ENCODE measurements around the gene MSANTD3.

Gene MSANTD3

GRCh38 chr9:100468041-100468440 lies 41.1 kb downstream of the MSANTD3 start:
- TF ChIP-seq TAF1 (IDR thresholded peaks at IDR 0.05; ENCODE audit: borderline replicate concordance, insufficient read depth, low read length) = no peak
- TF ChIP-seq POLR2AphosphoS5 (IDR thresholded peaks at IDR 0.05; ENCODE audit: low read depth, low read length) = no peak
- TF ChIP-seq FOXP2 (optimal IDR thresholded peaks at IDR 0.05; ENCODE audit: borderline replicate concordance, extremely low read depth, extremely low read length, insufficient read depth) = no peak
- no peak for TF ChIP-seq SIN3A (IDR thresholded peaks at IDR 0.05; ENCODE audit: borderline replicate concordance, insufficient read depth, low read length)
- no peak for TF ChIP-seq REST (IDR thresholded peaks at IDR 0.05; ENCODE audit: insufficient read depth in 1 of 2, low read depth in 2 of 2, low read length in 2 of 2)

GRCh38 chr9:100472268-100472667 lies 45.3 kb downstream of the MSANTD3 start:
- no peak for TF ChIP-seq REST (IDR thresholded peaks at IDR 0.05; ENCODE audit: insufficient read depth in 1 of 2, low read depth in 2 of 2, low read length in 2 of 2)
- no peak for TF ChIP-seq SIN3A (IDR thresholded peaks at IDR 0.05; ENCODE audit: borderline replicate concordance, insufficient read depth, low read length)
- TF ChIP-seq TAF1 (IDR thresholded peaks at IDR 0.05; ENCODE audit: borderline replicate concordance, insufficient read depth, low read length) = no peak
- no peak for TF ChIP-seq POLR2AphosphoS5 (IDR thresholded peaks at IDR 0.05; ENCODE audit: low read depth, low read length)
- no peak for TF ChIP-seq FOXP2 (optimal IDR thresholded peaks at IDR 0.05; ENCODE audit: borderline replicate concordance, extremely low read depth, extremely low read length, insufficient read depth)

DNA sequence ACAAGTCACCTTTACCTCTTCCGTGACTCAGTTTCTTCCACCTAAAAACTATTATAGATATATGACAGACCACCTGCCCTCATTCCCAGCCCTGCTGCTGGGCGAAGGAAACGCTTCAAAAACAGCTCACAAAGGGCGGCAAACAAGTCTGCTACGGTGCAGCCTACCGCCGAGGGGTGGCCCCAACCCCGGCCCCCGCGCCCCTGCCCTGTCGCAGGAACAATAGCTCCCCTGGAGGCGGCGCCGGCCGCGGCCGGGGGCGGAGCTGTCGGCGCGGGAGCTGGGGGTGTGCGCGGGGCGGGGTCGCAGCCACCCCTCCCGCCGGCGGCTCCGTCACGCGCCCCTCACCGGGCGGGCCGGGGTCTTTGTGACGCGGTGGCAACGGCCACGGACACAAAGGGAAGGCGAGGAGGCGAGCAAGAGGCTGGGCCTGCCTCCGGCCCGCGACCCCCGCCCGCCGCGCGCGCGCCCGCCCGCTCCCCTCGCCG lies 45.9 kb downstream of the MSANTD3 start, which contains the start of gene TMEFF1:
Gene TMEFF1 (plus strand): TSS at position 362 of the 488 bp plus-strand sequence. CDS start 396 bp downstream, outside the sequence.
- no peak for TF ChIP-seq FOXP2 (optimal IDR thresholded peaks at IDR 0.05; ENCODE audit: borderline replicate concordance, extremely low read depth, extremely low read length, insufficient read depth)
- TF ChIP-seq POLR2AphosphoS5 (IDR thresholded peaks at IDR 0.05; ENCODE audit: low read depth, low read length) = no peak
- no peak for TF ChIP-seq TAF1 (IDR thresholded peaks at IDR 0.05; ENCODE audit: borderline replicate concordance, insufficient read depth, low read length)
- TF ChIP-seq SIN3A (IDR thresholded peaks at IDR 0.05; ENCODE audit: borderline replicate concordance, insufficient read depth, low read length) = no peak
- TF ChIP-seq REST (IDR thresholded peaks at IDR 0.05; ENCODE audit: insufficient read depth in 1 of 2, low read depth in 2 of 2, low read length in 2 of 2) = no peak

DNA sequence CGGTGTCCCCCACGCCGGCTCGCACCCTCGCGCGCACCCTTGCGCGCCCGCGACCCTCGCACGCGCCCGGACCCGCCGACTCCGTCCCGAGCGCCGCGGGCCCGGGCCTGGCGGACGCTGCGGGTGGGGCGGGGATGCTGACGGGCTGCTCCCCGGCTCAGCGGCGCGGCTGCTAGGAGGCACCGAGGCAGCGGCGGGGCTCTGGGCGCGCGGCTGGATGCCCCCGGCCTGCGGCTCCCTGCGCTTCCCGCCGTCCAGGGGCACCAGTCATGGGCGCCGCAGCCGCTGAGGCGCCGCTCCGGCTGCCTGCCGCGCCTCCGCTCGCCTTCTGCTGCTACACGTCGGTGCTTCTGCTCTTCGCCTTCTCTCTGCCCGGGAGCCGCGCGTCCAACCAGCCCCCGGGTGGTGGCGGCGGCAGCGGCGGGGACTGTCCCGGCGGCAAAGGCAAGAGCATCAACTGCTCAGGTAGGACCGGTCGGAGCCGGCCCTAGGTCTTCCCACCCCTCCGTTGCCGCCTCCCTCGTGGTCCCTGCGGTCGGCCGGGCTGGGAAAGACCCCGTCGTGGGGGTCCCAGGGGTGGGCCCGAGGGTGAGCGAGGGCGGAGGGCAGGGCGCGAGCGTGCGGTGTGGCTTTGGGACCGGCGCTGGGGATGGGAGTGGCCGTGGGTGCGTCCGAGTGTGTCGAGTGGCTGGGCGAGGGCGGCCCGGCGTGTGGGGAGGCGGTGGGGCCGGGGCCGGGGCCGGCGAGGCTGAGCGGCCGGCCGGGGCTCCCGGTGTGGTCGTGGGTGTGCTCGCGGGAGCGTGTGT lies 46.5 kb downstream of the MSANTD3 start:
- TF ChIP-seq SIN3A (IDR thresholded peaks at IDR 0.05; ENCODE audit: borderline replicate concordance, insufficient read depth, low read length) (no peak), FOXP2 (optimal IDR thresholded peaks at IDR 0.05; ENCODE audit: borderline replicate concordance, extremely low read depth, extremely low read length, insufficient read depth) (no peak), POLR2AphosphoS5 (IDR thresholded peaks at IDR 0.05; ENCODE audit: low read depth, low read length) (no peak)

DNA sequence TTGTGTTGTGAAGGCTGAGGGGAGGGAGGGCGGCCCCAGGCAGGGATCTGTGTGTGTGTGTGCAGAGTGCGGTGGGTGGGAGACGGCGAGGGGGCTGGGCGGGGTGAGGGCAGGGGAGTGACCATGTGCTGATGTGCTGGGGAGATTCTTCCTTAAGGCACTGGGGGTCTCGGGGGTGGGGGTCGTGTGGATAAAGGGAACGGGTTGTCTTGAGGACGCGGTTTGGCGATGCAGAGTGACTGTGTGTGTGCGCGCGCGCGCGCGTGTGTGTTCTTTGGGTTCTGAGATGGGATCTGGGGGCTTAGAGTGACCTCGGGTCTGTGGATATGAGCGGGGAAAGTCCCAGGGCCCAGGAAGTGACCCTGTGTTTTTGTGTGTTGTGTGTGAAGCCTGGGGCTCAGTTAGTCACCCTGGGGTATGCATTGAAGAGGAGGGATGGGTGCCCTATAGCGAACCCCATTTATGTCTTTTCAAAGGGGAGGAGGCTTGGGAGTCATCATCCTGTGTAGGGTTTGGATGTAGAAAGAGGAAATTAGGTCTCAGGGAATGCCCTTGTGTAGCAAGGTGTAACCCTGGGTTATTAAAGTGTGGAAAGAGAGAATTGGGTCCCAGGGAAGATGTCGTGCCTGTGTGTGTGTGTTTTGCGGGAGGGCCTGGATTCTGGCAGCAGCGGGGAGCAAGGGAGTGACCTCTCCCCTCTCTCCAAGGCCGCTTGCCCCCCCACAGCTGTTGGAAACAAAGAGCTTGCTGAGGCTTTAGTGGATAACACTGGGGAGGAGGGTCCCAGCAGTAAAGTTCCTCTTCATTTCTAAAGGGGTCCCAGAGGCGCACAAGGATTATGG lies 47.4 kb downstream of the MSANTD3 start:
- no peak for TF ChIP-seq TAF1 (IDR thresholded peaks at IDR 0.05; ENCODE audit: borderline replicate concordance, insufficient read depth, low read length)
- no peak for TF ChIP-seq REST (IDR thresholded peaks at IDR 0.05; ENCODE audit: insufficient read depth in 1 of 2, low read depth in 2 of 2, low read length in 2 of 2)
- TF ChIP-seq FOXP2 (optimal IDR thresholded peaks at IDR 0.05; ENCODE audit: borderline replicate concordance, extremely low read depth, extremely low read length, insufficient read depth) = no peak
- no peak for TF ChIP-seq SIN3A (IDR thresholded peaks at IDR 0.05; ENCODE audit: borderline replicate concordance, insufficient read depth, low read length)
- no peak for TF ChIP-seq POLR2AphosphoS5 (IDR thresholded peaks at IDR 0.05; ENCODE audit: low read depth, low read length)

Data from PFSK-1 (cell line).